NCI-H1417 (cell line): ENCODE data around the gene KRT12.
"Not testable (repeated sequence)": the region's sequence is repeated elsewhere in the genome, so short reads cannot be mapped to it uniquely, and the experiment has no call there.

ENCODE experiments used
- DNase-seq, 3 experiments: peaks; one replicate each; lab custom pipeline; 2025; lab: John Stamatoyannopoulos, UW

KRT12 gene

DNA sequence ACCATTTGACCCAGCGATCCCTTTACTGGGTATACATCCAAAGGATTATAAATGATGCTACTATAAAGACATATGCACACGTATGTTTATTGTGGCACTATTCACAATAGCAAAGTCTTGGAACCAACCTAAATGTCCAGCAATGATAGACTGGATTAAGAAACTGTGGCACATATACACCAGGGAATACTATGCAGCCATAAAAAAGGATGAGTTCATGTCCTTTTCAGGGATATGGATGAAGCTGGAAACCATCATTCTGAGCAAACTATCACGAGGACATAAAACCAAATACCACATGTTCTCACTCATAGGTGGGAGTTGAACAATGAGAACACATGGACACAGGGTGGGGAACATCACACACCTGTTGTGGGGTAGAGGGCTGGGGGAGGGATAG, 52.4 kb downstream of the KRT12 start:
- not testable (repeated sequence) for DNase-seq

DNA sequence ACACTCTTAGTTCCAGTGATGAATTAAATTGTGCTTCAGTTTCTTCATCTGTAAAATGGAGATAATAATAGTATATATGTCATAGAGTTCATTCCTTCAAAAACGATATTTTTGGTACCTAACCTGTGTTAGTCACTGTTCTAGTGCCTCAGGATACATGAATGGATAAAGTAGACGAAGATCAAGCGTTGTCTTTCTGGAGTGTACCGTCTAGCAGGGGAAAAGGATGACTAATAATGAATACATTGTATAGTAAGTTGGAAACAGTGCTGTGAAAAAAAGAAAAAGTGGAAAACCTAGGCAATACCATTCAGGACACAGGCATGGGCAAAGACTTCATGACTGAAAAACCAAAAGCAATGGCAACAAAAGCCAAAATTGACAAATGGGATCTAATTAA, 53.2 kb downstream of the KRT12 start:
- no peak for DNase-seq

DNA sequence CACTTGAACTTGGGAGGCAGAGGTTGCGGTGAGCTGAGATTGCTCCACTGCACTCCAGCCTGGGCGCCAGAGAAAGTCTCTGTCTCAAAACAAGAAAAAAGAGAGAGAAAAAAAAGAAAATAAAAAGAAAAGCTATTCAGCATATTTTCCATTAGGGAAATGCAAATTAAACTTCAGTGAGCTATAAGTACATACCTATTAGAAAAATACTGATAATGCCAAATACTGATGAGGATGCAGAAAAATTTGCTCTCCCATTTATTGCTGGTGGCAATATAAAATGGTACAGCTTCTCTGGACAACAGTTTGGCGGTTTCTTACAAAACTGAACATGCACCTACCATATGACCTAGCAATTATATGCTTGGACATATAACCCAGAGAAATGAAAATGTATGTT, 54.4 kb downstream of the KRT12 start:
- DNase-seq = no peak
